Left ventricle myocardium inferior (tissue), 1 donor: ENCODE data around the gene CDHR1. TPM values are rescaled to one million over a fixed set of nuclear protein-coding genes. Genes with fewer than 3 reads are reported as not detected.

ENCODE experiments used
- DNase-seq: peaks from one replicate; pipeline ENCODE4 v3.0.0-alpha.2; 2020
- H3K27ac ChIP-seq: fragments of 200-600 bp; replicated peaks from 2 replicates; pipeline ENCODE4 v1.8.0; 2021
- H3K27me3 ChIP-seq: fragments of 200-600 bp; 2 replicates; pipeline ENCODE4 v1.8.0; 2021; ENCODE audit warnings: low read depth
- H3K36me3 ChIP-seq: fragments of 200-600 bp; 2 replicates; pipeline ENCODE4 v1.8.0; 2021
- H3K4me1 ChIP-seq: fragments of 200-600 bp; 2 replicates; pipeline ENCODE4 v1.8.0; 2021
- H3K4me3 ChIP-seq: fragments of 200-600 bp; 2 replicates; pipeline ENCODE4 v1.8.0; 2021; ENCODE audit warnings: mild to moderate bottlenecking, moderate library complexity
- H3K9me3 ChIP-seq: fragments of 200-600 bp; replicated peaks from 2 replicates; pipeline ENCODE4 v1.8.0; 2021
- CTCF ChIP-seq: fragments of 200-600 bp; IDR thresholded peaks from 2 replicates; pipeline ENCODE4 v1.8.0; 2021; ENCODE audit warnings: antibody characterized with exemption, mild to moderate bottlenecking, borderline replicate concordance
- intact Hi-C: fragments of 100-400 bp; cut with micrococcal nuclease; formaldehyde crosslinking; loops from one replicate; pipeline ENCODE4 v1.11.0; 2022
- total RNA-seq: library from RNA; stranded (reverse); fragmentation: NEBNext Ultra II Directional; extraction: Animal tissue kit (Norgen Biotek cat#: 25700); gene quantifications from one replicate; pipeline ENCODE4 v1.2.1, GENCODE V29; 2021
- donor health status: DM: no; HTN: yes; CAD: no; lungs with severe emphysema.

Gene CDHR1
- total RNA-seq, 1 donor from 2014 or later, result 0.41 TPM

DNA sequence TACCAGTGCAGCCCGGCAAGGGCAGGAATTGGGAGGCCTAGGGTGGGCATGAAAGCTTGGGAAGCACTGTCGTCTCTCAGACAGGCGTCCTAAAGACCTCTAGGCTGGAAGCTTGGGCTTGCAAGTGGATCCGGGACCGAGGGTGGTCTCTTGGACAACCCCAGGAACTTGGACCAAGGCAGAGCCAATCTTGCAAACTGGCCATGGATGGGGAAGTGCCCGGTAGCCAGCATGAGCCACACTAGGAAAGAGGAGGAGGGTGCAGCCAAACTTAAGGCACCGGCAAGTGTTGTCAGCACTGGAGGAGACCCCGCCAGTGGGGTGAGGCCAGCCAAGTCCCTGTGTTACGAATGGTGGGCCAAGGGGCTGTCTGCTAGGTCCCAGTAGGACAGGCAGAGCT is 22.5 kb downstream of the CDHR1 start:
- intact Hi-C loops, result no loop called here
- no peak overlapping the region for H3K4me3 ChIP-seq
- H3K27ac ChIP-seq, result no peak overlapping the region
- H3K9me3 ChIP-seq, result no peaks in the 10 kb centered on the region
- H3K36me3 ChIP-seq, result no peaks in the 10 kb centered on the region
- TF ChIP-seq CTCF, result no peak
- no peak for DNase-seq
- peaks cover 32% of the 10 kb centered on the region for H3K27me3 ChIP-seq
- H3K4me1 ChIP-seq, result no peaks in the 10 kb centered on the region

DNA sequence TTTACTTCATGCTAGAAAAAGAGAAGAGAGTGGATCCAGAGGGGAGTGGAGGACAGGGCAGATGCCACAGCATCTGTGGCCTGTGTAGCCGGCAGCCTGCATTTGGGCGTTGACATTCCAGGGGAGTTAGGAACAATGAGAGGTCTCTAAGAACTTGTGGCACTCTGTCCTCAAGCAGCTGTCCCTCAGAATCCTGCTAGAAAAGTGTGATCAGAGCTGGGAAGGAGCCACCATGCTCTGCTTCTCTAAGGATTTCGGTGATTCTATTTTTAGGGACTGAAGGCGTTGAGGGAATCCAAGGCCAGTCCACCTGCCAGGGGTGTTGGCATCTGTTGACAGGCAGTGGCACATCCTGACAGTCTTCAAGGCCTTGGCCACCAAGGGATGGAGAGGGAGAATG is 23.4 kb downstream of the CDHR1 start:
- TF ChIP-seq CTCF, result no peak
- intact Hi-C loops, result no loop called here
- Histone ChIP-seq H3K27ac (no peak overlapping the region), H3K4me3 (no peak overlapping the region), H3K4me1 (no peaks in the 10 kb centered on the region), H3K36me3 (no peaks in the 10 kb centered on the region), H3K9me3 (no peaks in the 10 kb centered on the region), H3K27me3 (peaks cover 38% of the 10 kb centered on the region)
- DNase-seq, result no peak

- no peak for TF ChIP-seq CTCF
- no peak for DNase-seq
- Histone ChIP-seq H3K9me3 (no peaks in the 10 kb centered on the region), H3K36me3 (no peaks in the 10 kb centered on the region), H3K4me1 (no peaks in the 10 kb centered on the region), H3K27ac (no peak overlapping the region), H3K4me3 (no peak overlapping the region), H3K27me3 (peaks cover 46% of the 10 kb centered on the region)
- intact Hi-C loops, result no loop called here
Measured at GRCh38 chr10:84221916-84222315, 27.6 kb downstream of the CDHR1 start.

DNA sequence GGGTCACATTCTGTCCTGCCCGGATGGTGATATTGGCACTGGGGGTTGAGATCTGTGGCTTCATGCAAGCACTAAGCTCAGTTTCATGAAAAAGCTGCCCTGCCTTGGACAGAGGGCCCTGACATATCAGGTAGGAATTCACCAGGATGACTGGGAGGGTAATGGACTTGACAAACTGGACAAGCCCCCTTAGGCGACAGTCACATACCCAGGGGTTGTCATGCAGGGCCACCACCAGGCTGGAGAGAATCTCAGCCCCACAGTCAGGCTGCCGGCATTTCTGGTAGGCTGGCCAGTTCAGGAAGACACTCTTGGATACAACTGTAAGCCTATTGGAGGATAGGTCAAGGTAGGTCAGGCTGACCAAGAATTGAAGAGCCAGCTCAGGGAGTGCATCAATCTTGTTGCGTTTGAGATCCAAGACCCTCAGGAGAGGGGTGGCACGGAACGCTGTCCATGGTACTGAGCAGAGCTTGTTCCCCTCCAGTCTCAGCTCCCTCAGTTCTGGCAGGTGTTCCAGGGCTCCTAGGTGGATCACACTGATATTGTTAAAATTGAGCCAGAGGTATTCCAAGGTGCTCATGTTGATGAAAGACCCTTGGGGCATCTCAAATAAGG is 30.2 kb downstream of the CDHR1 start:
- Histone ChIP-seq H3K36me3 (no peaks in the 10 kb centered on the region), H3K9me3 (no peaks in the 10 kb centered on the region), H3K27ac (no peak overlapping the region), H3K27me3 (peaks cover 56% of the 10 kb centered on the region), H3K4me1 (no peaks in the 10 kb centered on the region), H3K4me3 (no peak overlapping the region)
- DNase-seq, result no peak
- no peak for TF ChIP-seq CTCF
- intact Hi-C loops, result no loop called here

DNA sequence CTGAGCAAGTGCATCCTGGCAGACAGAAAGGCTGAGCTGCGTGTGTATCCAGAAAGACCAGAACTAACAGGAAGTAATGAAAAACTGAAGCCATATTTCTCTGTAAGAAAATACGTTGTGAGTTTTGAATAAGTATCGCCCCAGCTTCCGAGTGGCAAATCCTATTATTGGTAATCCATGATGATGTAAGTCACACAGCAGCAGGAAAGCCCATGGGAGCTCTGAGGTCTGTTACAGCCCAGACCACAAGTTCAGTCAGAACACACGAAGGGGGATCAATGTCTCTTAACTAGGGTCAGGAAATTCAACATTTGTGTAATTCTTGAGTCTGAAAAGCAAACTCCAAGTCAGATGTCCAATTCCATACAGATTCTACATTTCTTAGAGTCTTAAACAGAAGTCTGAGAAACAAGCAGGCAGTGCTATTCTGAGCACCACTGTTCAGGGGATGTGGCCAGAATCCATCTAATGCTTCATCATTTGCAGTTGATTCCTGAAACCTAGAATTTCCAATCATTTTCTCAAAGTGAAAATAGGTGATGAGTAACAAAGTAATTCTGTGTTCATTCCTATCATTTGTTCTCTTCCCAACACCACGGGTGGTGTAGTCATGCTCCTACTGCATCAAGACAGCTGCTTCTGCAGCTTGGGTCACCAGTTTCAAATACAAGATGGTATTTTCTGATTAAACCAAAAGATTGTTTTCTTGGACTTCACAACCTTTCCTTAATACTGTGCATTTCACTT is 31.3 kb downstream of the CDHR1 start, which contains the start of gene LRIT2:
TSS of gene LRIT2 (minus strand) at position 118 of the 747 bp plus-strand sequence. CDS start at position 94, 24 bp downstream.
- Histone ChIP-seq H3K27ac (no peak within 1 kb of the TSS), H3K27me3 (peaks cover 56% of the 10 kb centered on the region), H3K4me3 (no peak within 1 kb of the TSS), H3K9me3 (no peaks in the 10 kb centered on the region), H3K4me1 (no peaks in the 10 kb centered on the region), H3K36me3 (no peaks in the 10 kb centered on the region)
- no peak for DNase-seq
- intact Hi-C loops, result no loop called here
- TF ChIP-seq CTCF, result no peak
